SJSA1 (cell line): ENCODE measurements around the gene STXBP1. TPM values are rescaled to one million over a fixed set of nuclear protein-coding genes. Genes with fewer than 3 reads are reported as not detected.
A peak's percentile ranks its signal among the peaks of the same experiment; 100 is the strongest.

ENCODE experiments used
- DNase-seq, 2 experiments: peaks; one replicate each; pipeline ENCODE4 v3.0.0-alpha.2; 2015 to 2020; ENCODE audit warnings: low spot score in 2 of 2, low read depth in 1 of 2
- H3K27ac ChIP-seq: fragments of 250-450 bp; sonication (Bioruptor Pico); 2 replicates; pipeline ENCODE4 v1.5.1; 2020; ENCODE audit warnings: mild to moderate bottlenecking, moderate library complexity
- H3K27me3 ChIP-seq: fragments of 250-450 bp; sonication (Bioruptor Pico); replicated peaks from 2 replicates; pipeline ENCODE4 v1.5.1; 2020; ENCODE audit warnings: mild to moderate bottlenecking, moderate library complexity
- H3K36me3 ChIP-seq: fragments of 250-450 bp; sonication (Bioruptor Pico); 2 replicates; pipeline ENCODE4 v1.5.1; 2020; ENCODE audit warnings: mild to moderate bottlenecking
- H3K4me1 ChIP-seq: fragments of 250-450 bp; sonication (Bioruptor Pico); replicated peaks from 2 replicates; pipeline ENCODE4 v1.6.1; 2021; ENCODE audit warnings: mild to moderate bottlenecking
- H3K4me3 ChIP-seq: fragments of 250-450 bp; sonication (Bioruptor Pico); 2 replicates; pipeline ENCODE4 v1.5.1; 2020; ENCODE audit warnings: mild to moderate bottlenecking
- H3K9me3 ChIP-seq: fragments of 250-450 bp; sonication (Bioruptor Pico); replicated peaks from 2 replicates; pipeline ENCODE4 v1.5.1; 2020; ENCODE audit warnings: mild to moderate bottlenecking
- total RNA-seq: library from RNA; depleted of rRNA; stranded (reverse); fragments of >200 nt; shearing (Covaris generic); gene quantifications from 2 replicates; pipeline ENCODE4 v1.2.3, GENCODE V29; 2014

The STXBP1 gene
- total RNA-seq, 1 experiment from 2014 or later = 18.4 TPM

DNA sequence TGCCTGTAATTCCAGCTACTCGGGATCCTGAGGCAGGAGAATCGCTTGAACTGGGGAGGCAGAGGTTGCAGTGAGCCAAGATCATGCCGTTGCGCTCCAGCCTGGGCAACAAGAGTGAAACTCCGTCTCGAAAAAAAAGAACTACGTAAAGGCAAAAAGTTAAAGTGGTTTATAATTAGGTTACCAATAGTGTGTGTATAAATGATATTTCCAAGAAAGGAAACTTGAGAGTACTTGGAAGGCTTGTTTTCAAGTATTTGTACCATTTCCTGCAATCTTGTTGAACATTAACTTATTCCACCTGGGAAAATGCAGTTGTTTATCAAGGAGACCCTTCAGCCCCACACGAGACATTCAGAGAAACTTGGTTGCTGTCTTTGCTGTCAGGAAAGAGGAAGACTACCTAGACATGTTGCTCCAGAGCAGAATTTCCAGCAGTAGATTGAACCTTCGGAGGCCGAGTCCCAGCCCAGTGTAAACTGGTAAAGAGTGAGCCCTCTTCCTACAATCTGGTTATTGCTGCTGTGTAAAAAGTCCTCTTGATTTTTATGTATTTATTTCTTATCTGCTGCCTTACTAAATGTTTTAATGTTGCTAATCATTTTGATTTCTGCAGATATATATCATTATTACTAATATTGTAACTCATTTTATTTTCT, 30.1 kb downstream of the STXBP1 start:
- H3K4me1 ChIP-seq = peaks cover 21% of the 10 kb centered on the region
- H3K9me3 ChIP-seq = no peaks in the 10 kb centered on the region

DNA sequence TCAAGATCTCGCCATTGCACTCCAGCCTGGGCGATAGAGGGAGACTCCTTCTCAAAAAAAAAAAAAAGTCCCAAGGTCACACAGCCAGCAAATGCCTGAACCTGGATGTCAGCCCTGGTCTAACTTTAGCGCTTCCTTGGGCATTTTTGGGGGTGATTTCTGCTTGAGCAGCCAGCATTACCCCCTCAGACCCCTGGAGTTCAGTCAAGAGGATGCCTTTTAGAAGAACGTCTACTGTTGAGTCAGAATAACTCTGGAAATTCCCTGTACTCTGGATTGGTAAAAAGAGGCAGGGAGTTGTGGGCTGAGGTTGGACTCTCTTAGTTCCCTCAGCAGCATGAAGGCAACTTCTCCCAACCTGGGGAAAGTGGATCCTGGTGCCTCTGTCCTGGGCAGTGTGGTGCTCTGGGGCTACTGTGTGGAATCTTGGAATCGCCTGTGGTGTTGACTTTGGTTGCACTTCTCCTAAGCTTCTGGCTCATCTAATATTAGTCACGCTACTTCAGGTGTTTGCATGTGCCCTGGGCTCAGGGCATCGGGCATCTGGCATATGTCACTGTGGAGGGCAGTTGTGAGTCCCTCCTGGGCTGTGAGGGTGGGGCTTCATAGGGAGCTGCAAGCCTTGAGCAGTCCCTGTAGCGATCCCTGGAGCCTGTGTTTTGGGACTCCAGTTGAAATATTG, 32.2 kb downstream of the STXBP1 start:
- Histone ChIP-seq H3K4me1 (peaks cover 21% of the 10 kb centered on the region), H3K36me3 (no peaks in the 10 kb centered on the region), H3K27ac (peak overlapping the region; percentile 11; the same call in 1 of the 2 replicates), H3K9me3 (no peaks in the 10 kb centered on the region), H3K4me3 (no peak overlapping the region), H3K27me3 (no peaks in the 10 kb centered on the region)
- no peak for DNase-seq

More for the DNA sequence above, 30.1 kb downstream of the STXBP1 start:
- no peaks in the 10 kb centered on the region for H3K36me3 ChIP-seq
- no peaks in the 10 kb centered on the region for H3K27me3 ChIP-seq
- no peak overlapping the region for H3K4me3 ChIP-seq
- no peak for DNase-seq
- H3K27ac ChIP-seq = no peak overlapping the region

DNA sequence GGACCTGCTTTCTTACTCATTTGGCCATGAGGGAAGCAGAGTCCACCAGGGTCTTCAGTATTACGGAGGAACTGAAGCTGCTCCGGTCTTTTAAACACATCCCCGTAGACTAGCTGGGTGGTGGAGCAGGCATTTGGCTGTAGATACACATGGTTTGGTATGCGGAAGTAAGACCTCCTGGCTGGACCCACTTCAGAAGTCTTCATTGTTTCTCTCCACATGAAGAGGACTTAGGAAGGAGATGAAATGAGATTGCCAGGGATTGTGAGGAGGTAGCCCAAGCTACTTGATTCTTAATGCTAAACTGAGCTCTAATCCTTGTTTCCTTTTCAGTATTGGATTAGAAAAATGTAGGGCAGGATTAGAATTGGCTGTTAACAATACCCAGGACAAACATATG, 32.9 kb downstream of the STXBP1 start:
- no peaks in the 10 kb centered on the region for H3K27me3 ChIP-seq
- peak; percentile 43 to 59 for DNase-seq
- H3K36me3 ChIP-seq = no peaks in the 10 kb centered on the region
- H3K4me1 ChIP-seq = peaks cover 21% of the 10 kb centered on the region
- H3K9me3 ChIP-seq = no peaks in the 10 kb centered on the region
- no peak overlapping the region for H3K4me3 ChIP-seq
- peak overlapping the region; percentile 11 for H3K27ac ChIP-seq

DNA sequence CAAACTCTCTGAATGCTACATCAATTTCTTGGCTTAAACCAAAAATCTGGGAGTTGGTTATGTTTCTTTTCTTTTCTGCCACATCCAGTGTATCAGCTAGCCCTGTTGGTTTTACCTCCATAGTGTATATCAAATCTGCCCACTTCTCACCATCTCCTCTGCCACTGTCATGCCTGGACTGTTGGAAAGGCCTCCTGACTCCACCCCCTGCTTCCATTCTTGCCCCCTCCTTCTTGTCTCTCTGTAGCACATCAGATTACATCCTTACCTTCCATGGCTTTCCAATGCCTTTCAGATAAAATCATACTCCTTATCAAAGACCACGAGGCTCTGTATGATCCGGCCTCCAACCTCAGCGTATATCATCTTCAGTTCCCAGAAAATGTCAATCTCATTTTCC, 35.4 kb downstream of the STXBP1 start:
- H3K9me3 ChIP-seq = no peaks in the 10 kb centered on the region
- H3K27ac ChIP-seq = no peak overlapping the region
- DNase-seq = no peak
- no peaks in the 10 kb centered on the region for H3K27me3 ChIP-seq
- no peak overlapping the region for H3K4me3 ChIP-seq
- H3K4me1 ChIP-seq = peaks cover 12% of the 10 kb centered on the region
- H3K36me3 ChIP-seq = 0 out of 2 replicates have a peak, but pooled peaks cover 2% of the 10 kb centered on the region

DNA sequence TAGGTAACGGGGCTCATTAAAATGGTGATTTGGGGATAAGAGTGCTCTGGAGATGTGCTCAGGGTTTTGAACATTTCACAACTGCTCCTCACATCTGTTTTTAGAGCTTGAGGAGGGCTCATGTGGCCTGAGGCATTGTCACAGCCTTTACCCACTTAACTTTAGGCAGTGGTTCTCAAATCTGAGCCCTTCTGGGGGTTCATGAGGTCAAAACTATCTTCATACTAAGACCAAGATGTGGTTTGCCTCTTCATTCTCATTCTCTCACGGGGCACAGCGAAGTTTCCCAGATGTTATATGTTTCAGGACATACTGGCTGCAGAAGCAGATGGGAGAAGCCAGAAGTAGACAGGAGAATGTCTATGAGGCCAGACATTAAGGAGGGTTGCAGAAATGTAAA, 38.4 kb downstream of the STXBP1 start:
- H3K27me3 ChIP-seq = no peaks in the 10 kb centered on the region
- peaks cover 14% of the 10 kb centered on the region; the same call in 1 of the 2 replicates for H3K36me3 ChIP-seq
- no peak overlapping the region for H3K4me3 ChIP-seq
- no peak overlapping the region for H3K27ac ChIP-seq
- peaks cover 13% of the 10 kb centered on the region for H3K4me1 ChIP-seq
- DNase-seq = no peak
- H3K9me3 ChIP-seq = no peaks in the 10 kb centered on the region

DNA sequence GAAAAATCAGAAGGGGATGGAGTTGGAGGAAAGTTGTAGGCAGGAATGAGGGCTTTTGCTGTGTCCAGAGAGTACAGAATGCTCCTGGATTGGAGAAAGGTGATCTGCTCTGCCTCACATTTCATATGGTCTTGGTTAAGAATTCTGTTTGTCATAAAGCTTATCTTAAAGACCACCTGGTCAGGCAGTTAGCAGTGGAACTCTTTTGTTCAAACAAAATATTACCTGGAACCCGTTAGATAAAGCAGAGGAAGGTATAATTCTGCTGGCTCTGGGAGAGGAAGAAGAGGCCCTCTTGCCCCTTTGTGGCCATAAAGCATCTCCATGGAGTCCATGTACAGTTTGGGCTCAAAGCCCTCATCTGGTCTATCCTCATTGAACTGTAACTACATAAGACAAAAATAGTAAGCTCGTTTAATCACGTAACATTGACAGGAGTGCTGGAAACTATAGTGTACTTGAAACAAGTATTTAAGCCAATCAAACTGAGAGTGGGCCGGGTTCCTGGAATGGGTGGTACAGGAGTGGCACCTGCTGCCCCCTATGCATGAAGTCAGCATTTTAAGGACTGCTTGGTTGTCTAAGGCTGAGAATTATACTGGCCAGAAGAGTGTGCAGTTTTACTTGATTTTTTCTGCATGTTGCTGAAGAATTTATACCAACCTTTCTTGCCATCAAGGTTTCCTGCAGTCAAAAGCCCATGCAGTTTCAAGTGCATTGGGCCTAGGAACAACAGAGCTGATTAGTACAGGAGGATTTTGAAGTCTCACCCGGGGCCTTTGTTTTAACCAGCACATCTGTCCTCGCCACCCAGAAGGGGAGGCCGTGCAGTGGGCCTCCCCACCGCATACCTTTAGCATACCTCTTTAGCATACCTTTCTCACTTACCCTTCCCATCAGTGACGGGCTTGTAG, 39.9 kb downstream of the STXBP1 start:
- Histone ChIP-seq H3K36me3 (peaks cover 14% of the 10 kb centered on the region; the same call in 1 of the 2 replicates), H3K9me3 (no peaks in the 10 kb centered on the region), H3K27ac (no peak overlapping the region)

DNA sequence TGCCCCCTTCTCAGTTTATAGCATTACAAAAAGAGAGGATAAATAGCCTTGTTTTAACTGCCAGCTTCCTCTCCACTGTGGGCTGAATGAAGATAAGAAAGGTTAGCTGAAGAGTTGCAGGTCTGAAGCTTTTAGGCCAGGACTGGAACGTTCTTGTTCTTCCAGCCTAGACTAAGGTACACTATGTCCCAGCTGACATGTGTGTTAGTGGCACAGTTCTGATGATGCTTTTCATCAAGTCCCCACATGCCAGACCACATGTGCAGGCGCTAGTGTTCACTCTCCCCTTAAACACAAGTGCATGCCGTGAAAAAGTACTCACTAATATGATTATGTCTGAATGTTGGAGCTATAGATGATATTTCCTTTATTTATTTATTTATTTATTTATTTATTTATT, 40.7 kb downstream of the STXBP1 start:
- H3K4me3 ChIP-seq = no peak overlapping the region
- H3K27ac ChIP-seq = no peak overlapping the region
- no peaks in the 10 kb centered on the region for H3K27me3 ChIP-seq
- H3K9me3 ChIP-seq = no peaks in the 10 kb centered on the region
- DNase-seq = no peak
- peaks cover 13% of the 10 kb centered on the region for H3K4me1 ChIP-seq
- peaks cover 14% of the 10 kb centered on the region; the same call in 1 of the 2 replicates for H3K36me3 ChIP-seq

More for the DNA sequence above, 39.9 kb downstream of the STXBP1 start:
- H3K4me1 ChIP-seq = peaks cover 13% of the 10 kb centered on the region
- no peak for DNase-seq
- H3K27me3 ChIP-seq = no peaks in the 10 kb centered on the region
- H3K4me3 ChIP-seq = no peak overlapping the region

DNA sequence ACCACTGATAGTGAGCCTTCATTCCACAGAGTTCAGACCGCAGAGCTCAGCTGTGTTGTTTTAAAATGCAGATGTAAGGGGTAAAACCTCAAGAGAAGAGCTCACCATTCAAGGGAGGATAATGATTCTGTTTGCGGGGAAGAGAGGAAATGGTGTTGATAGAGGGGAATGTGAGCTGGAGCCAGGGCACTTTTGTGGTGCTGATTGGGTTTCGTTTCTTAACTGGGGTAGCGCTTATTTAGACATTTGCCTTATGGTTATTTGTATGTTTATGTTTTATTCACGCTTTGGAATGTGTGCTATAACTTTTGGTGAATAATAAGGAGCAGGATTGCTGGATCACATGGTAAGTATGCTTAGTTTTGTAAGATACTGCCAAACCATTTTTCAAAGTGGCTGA, 42.5 kb downstream of the STXBP1 start:
- H3K36me3 ChIP-seq = peaks cover 19% of the 10 kb centered on the region
- DNase-seq = peak in 1 of 2 experiments; percentile 43
- H3K9me3 ChIP-seq = no peaks in the 10 kb centered on the region
- peaks cover 13% of the 10 kb centered on the region for H3K4me1 ChIP-seq
- H3K27ac ChIP-seq = no peak overlapping the region
- no peaks in the 10 kb centered on the region for H3K27me3 ChIP-seq
- no peak overlapping the region for H3K4me3 ChIP-seq

DNA sequence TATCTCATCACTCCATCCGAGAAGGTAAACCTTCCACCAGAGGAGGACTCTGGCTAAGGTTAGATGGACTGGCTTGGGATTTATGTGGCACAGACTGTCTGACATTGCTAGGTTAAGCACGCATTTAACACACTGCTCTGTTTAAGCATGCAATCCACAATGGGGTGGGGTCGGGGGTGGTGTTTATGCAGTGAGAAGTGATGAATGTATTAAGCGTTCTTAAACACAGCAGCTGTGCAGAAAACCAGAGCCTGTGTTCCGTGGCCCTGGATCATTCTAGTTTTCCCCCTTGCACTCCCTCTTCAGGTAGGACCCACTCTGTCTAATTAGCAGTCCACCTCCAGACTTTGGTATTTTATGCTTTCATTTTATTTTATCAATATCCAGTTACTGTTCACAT, 46.4 kb downstream of the STXBP1 start:
- no peaks in the 10 kb centered on the region for H3K27me3 ChIP-seq
- H3K36me3 ChIP-seq = peaks cover 31% of the 10 kb centered on the region
- H3K9me3 ChIP-seq = no peaks in the 10 kb centered on the region
- H3K4me3 ChIP-seq = no peak overlapping the region
- H3K4me1 ChIP-seq = peaks cover 13% of the 10 kb centered on the region
- no peak for DNase-seq
- no peak overlapping the region for H3K27ac ChIP-seq

DNA sequence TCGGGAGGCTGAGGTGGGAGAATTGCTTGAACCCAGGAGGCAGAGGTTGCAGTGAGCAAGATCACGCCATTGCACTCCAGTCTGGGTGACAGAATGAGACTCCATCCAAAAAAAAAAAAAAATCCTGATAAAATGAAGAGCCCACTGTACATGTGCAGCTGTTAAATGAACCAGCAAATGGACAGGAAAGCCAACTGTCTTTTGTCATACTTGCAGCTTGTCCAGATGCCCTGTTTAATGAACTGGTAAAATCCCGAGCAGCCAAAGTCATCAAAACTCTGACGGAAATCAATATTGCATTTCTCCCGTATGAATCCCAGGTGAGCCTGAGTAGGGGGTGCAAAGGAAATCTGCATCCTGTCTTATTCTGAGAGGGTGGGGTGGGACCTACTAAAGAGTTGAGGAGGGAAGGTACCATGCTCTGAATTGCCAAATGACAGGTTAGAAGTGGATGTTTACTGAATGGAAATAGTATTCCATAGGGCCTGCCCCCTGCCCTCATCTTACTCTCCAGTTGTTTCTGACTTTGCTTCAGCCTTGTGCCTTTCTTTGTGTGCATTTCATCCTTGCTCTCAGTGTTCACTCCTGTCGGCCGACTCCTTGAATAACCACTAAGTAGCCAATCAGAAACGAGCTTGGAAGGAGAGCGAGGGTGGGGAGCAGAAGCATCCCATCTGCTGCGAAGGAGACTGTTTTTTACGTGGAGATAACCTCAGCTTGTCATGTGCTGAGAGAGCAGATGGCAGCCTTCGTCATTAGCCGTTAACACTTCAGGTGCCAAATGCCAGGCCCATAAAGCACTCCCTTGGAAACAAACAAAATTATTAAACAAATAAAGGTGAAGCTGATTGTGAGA, 49.0 kb downstream of the STXBP1 start:
- no peak for DNase-seq
- H3K27ac ChIP-seq = no peak overlapping the region
- peaks cover 38% of the 10 kb centered on the region for H3K36me3 ChIP-seq
- H3K27me3 ChIP-seq = no peaks in the 10 kb centered on the region
- H3K9me3 ChIP-seq = no peaks in the 10 kb centered on the region
- H3K4me3 ChIP-seq = no peak overlapping the region
- peaks cover 22% of the 10 kb centered on the region for H3K4me1 ChIP-seq

DNA sequence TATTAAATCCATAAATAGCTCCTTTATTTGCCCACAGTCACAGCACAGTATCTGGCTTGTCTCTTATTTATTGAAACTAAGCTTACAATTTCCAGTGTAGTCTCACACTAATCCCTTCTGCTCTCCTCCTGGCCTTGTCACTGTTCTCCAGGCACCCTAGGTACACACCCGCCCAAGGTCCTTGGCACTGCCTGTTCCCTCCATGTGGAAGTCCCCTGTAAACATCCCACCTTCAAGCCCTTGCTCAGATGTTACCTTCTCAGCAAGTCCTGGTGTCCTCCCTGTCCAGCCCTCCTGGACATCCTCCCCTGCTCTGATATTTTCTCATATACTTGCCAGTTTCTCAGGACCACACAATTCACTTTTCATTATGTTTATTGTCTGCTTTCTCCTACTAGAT, 50.5 kb downstream of the STXBP1 start:
- no peaks in the 10 kb centered on the region for H3K9me3 ChIP-seq
- H3K36me3 ChIP-seq = peaks cover 42% of the 10 kb centered on the region
- H3K27me3 ChIP-seq = no peaks in the 10 kb centered on the region
- no peak overlapping the region for H3K4me3 ChIP-seq
- peaks cover 22% of the 10 kb centered on the region for H3K4me1 ChIP-seq
- no peak for DNase-seq
- no peak overlapping the region for H3K27ac ChIP-seq

DNA sequence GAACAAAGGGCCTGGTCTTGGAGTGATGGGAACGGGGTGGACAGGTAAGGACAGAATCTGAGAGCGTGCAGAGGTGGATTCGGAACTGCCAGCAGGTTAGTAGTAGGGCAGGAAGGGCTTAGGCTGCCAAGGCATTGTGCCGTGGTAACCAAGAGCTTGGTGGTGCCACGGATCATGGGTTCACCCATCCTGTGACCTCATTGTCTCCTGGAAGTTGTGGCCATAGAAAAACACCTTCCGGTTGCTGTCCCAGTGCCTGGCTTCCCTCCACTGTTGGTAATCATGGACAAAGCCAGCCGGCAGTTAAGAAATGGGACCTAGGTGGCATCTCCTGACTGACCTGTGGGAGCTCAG, 52.2 kb downstream of the STXBP1 start:
- Histone ChIP-seq H3K4me1 (peaks cover 22% of the 10 kb centered on the region), H3K27ac (no peak overlapping the region; the same call in 1 of the 2 replicates), H3K9me3 (no peaks in the 10 kb centered on the region), H3K27me3 (no peaks in the 10 kb centered on the region), H3K36me3 (peaks cover 47% of the 10 kb centered on the region), H3K4me3 (no peak overlapping the region)
- DNase-seq = no peak
